Suprapubic skin (tissue), 4 donors: ENCODE results near the gene EPHA6. TPM values are rescaled to one million over a fixed set of nuclear protein-coding genes. Genes with fewer than 3 reads are reported as not detected.

Experiments used
- DNase-seq, 2 donors: peaks; one replicate each; pipeline ENCODE4 v3.0.0-alpha.2; 2019; ENCODE audit warnings: low spot score in 2 of 2
- H3K27ac ChIP-seq: fragments of 200-600 bp; sonication (generic); one replicate; pipeline ENCODE4 v1.5.1; 2019
- H3K27me3 ChIP-seq: fragments of 200-600 bp; sonication (generic); one replicate; pipeline ENCODE4 v1.5.1; 2019
- H3K36me3 ChIP-seq: fragments of 200-600 bp; sonication (generic); one replicate; pipeline ENCODE4 v1.5.1; 2019
- H3K4me1 ChIP-seq: fragments of 200-600 bp; sonication (generic); one replicate; pipeline ENCODE4 v1.5.1; 2019
- H3K4me3 ChIP-seq: fragments of 200-600 bp; sonication (generic); one replicate; pipeline ENCODE4 v1.5.1; 2019; ENCODE audit warnings: mild to moderate bottlenecking
- H3K9me3 ChIP-seq: fragments of 200-600 bp; sonication (generic); one replicate; pipeline ENCODE4 v1.5.1; 2019
- CTCF ChIP-seq, 2 donors: fragments of 200-600 bp in 1 of 2; fragments of 450-650 bp in 1 of 2; sonication (generic) in 1 of 2; IDR thresholded peaks; one replicate each; pipeline ENCODE4 v1.5.1; 2016 to 2019; ENCODE audit warnings: antibody characterized with exemption in 2 of 2, mild to moderate bottlenecking in 1 of 2, moderate library complexity in 1 of 2
- EP300 ChIP-seq: sonication (generic); formaldehyde crosslinking; IDR thresholded peaks from one replicate; pipeline ENCODE4 v1.6.1; 2017; ENCODE audit warnings: antibody characterized with exemption
- POLR2A ChIP-seq, 2 donors: fragments of 450-650 bp; IDR thresholded peaks; one replicate each; pipeline ENCODE4 v1.6.1; 2017; ENCODE audit warnings: antibody characterized with exemption in 2 of 2, mild to moderate bottlenecking in 2 of 2, moderate library complexity in 2 of 2
- POLR2AphosphoS5 ChIP-seq, 3 donors: sonication (generic); formaldehyde crosslinking; IDR thresholded peaks; one replicate each; pipeline ENCODE4 v1.6.1; 2017; ENCODE audit warnings: antibody characterized with exemption in 3 of 3
- WGBS: methylation state at CpG from one replicate; pipeline ENCODE4 v1.1.5; 2018; 5-methylcytosine and 5-hydroxymethylcytosine counted together
- total RNA-seq, 4 donors: library from RNA; depleted of rRNA; stranded (reverse); fragments of >200 nt; gene quantifications; one replicate each; pipeline ENCODE4 v1.1.0, GENCODE V29; 2016

Gene EPHA6
- total RNA-seq, 4 donors from 2014 or later, result not detected

DNA sequence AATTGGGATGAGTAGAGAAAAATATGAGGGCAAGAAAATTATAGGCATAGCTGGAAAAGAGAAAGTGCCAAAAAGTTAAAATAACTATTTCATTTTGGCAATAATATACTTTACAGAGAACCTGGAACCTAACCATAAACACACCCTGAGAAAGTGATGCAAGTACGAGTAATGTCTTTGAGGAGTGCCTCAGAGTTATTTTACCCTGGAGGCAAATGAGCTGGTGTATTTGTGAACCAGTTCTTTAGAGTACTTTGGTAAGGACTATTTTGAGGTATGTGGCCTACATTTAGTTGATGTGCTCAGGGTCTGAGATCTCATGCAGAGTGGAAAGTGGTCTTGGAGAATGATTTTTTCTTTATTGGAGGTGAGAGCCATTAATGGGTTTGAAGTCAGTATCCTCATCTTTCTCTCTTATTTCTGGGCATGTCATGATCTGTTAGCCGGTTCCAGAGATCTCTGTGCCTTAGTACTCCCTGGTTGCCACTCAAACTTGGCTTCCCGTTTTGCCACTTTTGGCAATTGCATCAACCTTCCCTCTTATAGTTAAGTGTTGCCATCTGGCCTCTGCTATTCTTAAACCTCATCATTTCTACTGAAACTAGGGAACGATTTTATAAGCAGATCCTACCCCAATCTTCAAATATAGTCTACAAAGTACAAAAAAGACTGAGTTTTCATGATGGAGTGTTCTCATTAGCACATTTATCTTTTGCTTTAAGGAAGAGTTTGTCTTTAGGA is 145.7 kb downstream of the EPHA6 start:
- no peak for DNase-seq
- Histone ChIP-seq H3K27ac (peak overlapping the region; percentile 74), H3K4me3 (no peak overlapping the region), H3K4me1 (peaks cover 19% of the 10 kb centered on the region), H3K27me3 (no peaks in the 10 kb centered on the region), H3K36me3 (no peaks in the 10 kb centered on the region), H3K9me3 (no peaks in the 10 kb centered on the region)
- TF ChIP-seq POLR2AphosphoS5 (IDR thresholded peaks at IDR 0.05) (no peak), EP300 (no peak), CTCF (IDR thresholded peaks at IDR 0.05) (no peak), POLR2A (IDR thresholded peaks at IDR 0.05) (no peak)
- whole genome bisulfite sequencing, result 22% methylated on average over 4 of the region's 4 CpGs

DNA sequence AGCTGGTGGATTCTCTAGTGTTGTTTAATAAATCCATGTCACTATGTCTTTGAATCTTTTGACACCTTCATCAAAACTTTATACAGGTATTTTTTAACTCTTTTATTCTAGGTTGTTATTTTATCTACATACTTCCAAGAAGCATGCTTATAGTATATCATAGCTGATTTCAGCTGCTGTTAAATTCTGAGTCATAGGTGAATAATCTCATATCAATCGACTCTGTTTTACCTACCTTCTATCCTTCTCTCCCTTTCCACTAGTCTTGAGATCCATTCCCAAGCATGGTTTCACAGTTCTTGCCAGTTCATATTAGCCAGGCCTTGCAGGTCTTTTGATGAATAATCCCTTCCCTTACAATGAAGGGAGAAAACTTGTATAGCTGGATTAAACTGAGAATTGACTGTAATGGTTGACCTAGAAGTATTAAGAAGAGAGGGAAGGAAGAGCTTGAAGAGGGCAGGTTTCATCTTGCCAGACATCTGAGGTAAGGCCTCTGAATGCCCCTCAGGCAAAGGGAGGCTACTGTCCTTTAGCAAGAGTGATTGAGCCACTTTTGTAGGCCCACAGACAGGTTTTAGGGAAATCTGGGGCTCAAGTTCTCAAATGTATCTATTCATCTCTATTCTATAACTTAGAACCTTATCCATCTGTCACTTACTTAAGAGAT is 146.4 kb downstream of the EPHA6 start:
- Histone ChIP-seq H3K4me1 (peaks cover 19% of the 10 kb centered on the region), H3K4me3 (no peak overlapping the region), H3K27me3 (no peaks in the 10 kb centered on the region), H3K27ac (peak overlapping the region; percentile 74), H3K36me3 (no peaks in the 10 kb centered on the region), H3K9me3 (no peaks in the 10 kb centered on the region)
- TF ChIP-seq POLR2A (IDR thresholded peaks at IDR 0.05), result no peak
- TF ChIP-seq EP300, result no peak
- no peak for TF ChIP-seq CTCF (IDR thresholded peaks at IDR 0.05)
- TF ChIP-seq POLR2AphosphoS5 (IDR thresholded peaks at IDR 0.05), result no peak
- WGBS, result 44% methylated on average over 1 of the region's 1 CpG
- no peak for DNase-seq

GRCh38 chr3:96961576-96961975 is 147.2 kb downstream of the EPHA6 start:
- Histone ChIP-seq H3K36me3 (no peaks in the 10 kb centered on the region), H3K9me3 (no peaks in the 10 kb centered on the region), H3K4me3 (no peak overlapping the region), H3K27ac (peak overlapping the region; percentile 74), H3K4me1 (peaks cover 19% of the 10 kb centered on the region), H3K27me3 (no peaks in the 10 kb centered on the region)
- TF ChIP-seq EP300 (no peak), CTCF (IDR thresholded peaks at IDR 0.05) (no peak), POLR2A (IDR thresholded peaks at IDR 0.05) (no peak), POLR2AphosphoS5 (IDR thresholded peaks at IDR 0.05) (no peak)
- no peak for DNase-seq

- TF ChIP-seq EP300, result no peak
- no peak for TF ChIP-seq POLR2A (IDR thresholded peaks at IDR 0.05)
- 72% methylated on average over 6 of the region's 6 CpGs for whole genome bisulfite sequencing
- Histone ChIP-seq H3K4me3 (no peak overlapping the region), H3K9me3 (no peaks in the 10 kb centered on the region), H3K27me3 (no peaks in the 10 kb centered on the region), H3K4me1 (no peaks in the 10 kb centered on the region), H3K36me3 (no peaks in the 10 kb centered on the region), H3K27ac (no peak overlapping the region)
- no peak for DNase-seq
These were observed 152.0 kb downstream of the EPHA6 start for GRCh38 chr3:96966181-96966929.

DNA sequence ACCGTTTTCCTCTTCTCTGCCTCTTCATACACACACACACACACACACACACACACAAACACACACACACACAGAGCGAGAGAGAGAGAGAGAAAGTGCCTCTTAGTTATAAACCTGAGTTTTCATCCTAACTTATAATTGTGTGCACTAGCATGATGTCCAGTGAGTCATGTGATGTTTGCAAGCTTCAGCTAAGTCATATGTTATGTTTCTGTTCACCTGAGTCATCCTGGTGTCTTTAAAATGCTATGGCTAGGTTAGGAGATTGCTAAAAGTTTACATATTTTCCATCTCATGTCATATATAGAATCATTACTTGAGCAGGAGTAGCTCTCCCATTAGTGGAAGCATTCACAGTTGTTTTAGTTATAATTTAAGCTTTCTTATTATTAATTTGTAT is 155.8 kb downstream of the EPHA6 start:
- Histone ChIP-seq H3K27me3 (no peaks in the 10 kb centered on the region), H3K9me3 (no peaks in the 10 kb centered on the region), H3K36me3 (no peaks in the 10 kb centered on the region), H3K4me1 (no peaks in the 10 kb centered on the region), H3K27ac (no peak overlapping the region), H3K4me3 (no peak overlapping the region)
- TF ChIP-seq EP300, result no peak
- TF ChIP-seq POLR2AphosphoS5 (IDR thresholded peaks at IDR 0.05), result no peak
- TF ChIP-seq CTCF (IDR thresholded peaks at IDR 0.05), result no peak
- WGBS, result 85% methylated on average over 2 of the region's 2 CpGs
- DNase-seq, result no peak
